Gastrocnemius medialis (tissue), 4 donors: ENCODE results near the gene BDH1.

Experiments used
- CTCF ChIP-seq, 5 experiments: fragments of 450-650 bp in 3 of 5; fragments of 200-600 bp in 2 of 5; sonication (generic) in 2 of 5; IDR thresholded peaks in 4 of 5; conservative IDR thresholded peaks in 1 of 5; 1 replicate in 4 of 5; 2 replicates in 1 of 5; pipeline ENCODE4 v1.5.1; 2016 to 2019; ENCODE audit warnings: antibody characterized with exemption in 5 of 5, mild to moderate bottlenecking in 3 of 5, moderate library complexity in 3 of 5
- POLR2A ChIP-seq, 2 donors: fragments of 450-650 bp; IDR thresholded peaks; one replicate each; pipeline ENCODE4 v1.6.1; 2017; ENCODE audit warnings: antibody characterized with exemption in 2 of 2, mild to moderate bottlenecking in 2 of 2, moderate library complexity in 2 of 2

GRCh38 chr3:197500812-197501211, 55.0 kb downstream of the BDH1 start:
- TF ChIP-seq POLR2A (IDR thresholded peaks at IDR 0.05), result no peak
- no peak for TF ChIP-seq CTCF (IDR thresholded peaks at IDR 0.05 in 4 of 5, conservative IDR thresholded peaks at IDR 0.05 in 1 of 5)
